Right lobe of liver (tissue), 4 donors: ENCODE data around the gene CHN2.

ENCODE experiments used
- CTCF ChIP-seq, 4 donors: fragments of 200-600 bp in 3 of 4; fragments of 450-650 bp in 1 of 4; IDR thresholded peaks; one replicate each; pipeline versions ENCODE4 v1.5.1 to v1.8.0; 2016 to 2022; ENCODE audit warnings: antibody characterized with exemption in 4 of 4, mild to moderate bottlenecking in 2 of 4
- POLR2A ChIP-seq: fragments of 450-650 bp; IDR thresholded peaks from one replicate; pipeline ENCODE4 v1.6.1; 2017; ENCODE audit warnings: antibody characterized with exemption, mild to moderate bottlenecking
- donor health status: DM: no; HTN: no; CAD: no.
- donor health status: DM: no; HTN: no; CAD: no.
- donor health status: DM: no; HTN: yes; CAD: no.

GRCh38 chr7:29459589-29459988 lies 265.0 kb downstream of the CHN2 start:
- TF ChIP-seq CTCF (IDR thresholded peaks at IDR 0.05) (no peak), POLR2A (no peak)
